ENCODE data around the gene PTPRM.

PTPRM gene

GRCh38 chr18:8212896-8213780, 646.0 kb downstream of the PTPRM start:
- Histone ChIP-seq H3K79me2 (ENCODE audit: insufficient read depth, low read length) (no peaks in the 10 kb centered on the region), H3K4me2 (ENCODE audit: low read depth, low read length, poor library complexity, severe bottlenecking) (no peak overlapping the region), H4K20me1 (ENCODE audit: low read depth, low read length) (no peaks in the 10 kb centered on the region), H2AFZ (ENCODE audit: low read depth, low read length, severe bottlenecking) (no peak overlapping the region), H3K9me2 (replicated peaks; ENCODE audit: insufficient read depth, low read length) (no peaks in the 10 kb centered on the region), H3K9me3 (ENCODE audit: insufficient read depth, low read length) (no peaks in the 10 kb centered on the region), H3K27ac (ENCODE audit: low read depth, low read length) (no peak overlapping the region), H3K9ac (ENCODE audit: low read length) (no peak overlapping the region), H3K36me3 (ENCODE audit: low read length) (no peaks in the 10 kb centered on the region), H3K27me3 (ENCODE audit: low read length) (no peaks in the 10 kb centered on the region), H3K4me3 (ENCODE audit: insufficient read depth, low read length, poor library complexity, severe bottlenecking) (no peak overlapping the region), H3F3A (ENCODE audit: insufficient read depth) (no peaks in the 10 kb centered on the region)
- no peak for TF ChIP-seq EZH2phosphoT487 (conservative IDR thresholded peaks at IDR 0.05; ENCODE audit: low read length)
- TF ChIP-seq CTCF (IDR thresholded peaks at IDR 0.05; ENCODE audit: insufficient read depth, low read length, poor library complexity, severe bottlenecking): no peak

- H3K79me2 ChIP-seq (ENCODE audit: insufficient read depth, low read length): no peaks in the 10 kb centered on the region
- TF ChIP-seq EZH2phosphoT487 (conservative IDR thresholded peaks at IDR 0.05; ENCODE audit: low read length) (no peak), CTCF (IDR thresholded peaks at IDR 0.05; ENCODE audit: insufficient read depth, low read length, poor library complexity, severe bottlenecking) (no peak)
These were observed 648.6 kb downstream of the PTPRM start for GRCh38 chr18:8215741-8216140.

GRCh38 chr18:8217051-8217564, 650.0 kb downstream of the PTPRM start:
- Histone ChIP-seq H3F3A (ENCODE audit: insufficient read depth) (no peaks in the 10 kb centered on the region), H3K4me3 (ENCODE audit: insufficient read depth, low read length, poor library complexity, severe bottlenecking) (no peak overlapping the region), H4K20me1 (ENCODE audit: low read depth, low read length) (no peaks in the 10 kb centered on the region), H2AFZ (ENCODE audit: low read depth, low read length, severe bottlenecking) (no peak overlapping the region), H3K79me2 (ENCODE audit: insufficient read depth, low read length) (no peaks in the 10 kb centered on the region), H3K9me3 (ENCODE audit: insufficient read depth, low read length) (no peaks in the 10 kb centered on the region), H3K9me2 (replicated peaks; ENCODE audit: insufficient read depth, low read length) (no peaks in the 10 kb centered on the region), H3K9ac (ENCODE audit: low read length) (no peak overlapping the region), H3K4me2 (ENCODE audit: low read depth, low read length, poor library complexity, severe bottlenecking) (no peak overlapping the region), H3K36me3 (ENCODE audit: low read length) (no peaks in the 10 kb centered on the region), H3K27ac (ENCODE audit: low read depth, low read length) (no peak overlapping the region), H3K27me3 (ENCODE audit: low read length) (no peaks in the 10 kb centered on the region)
- TF ChIP-seq EZH2phosphoT487 (conservative IDR thresholded peaks at IDR 0.05; ENCODE audit: low read length) (no peak), CTCF (IDR thresholded peaks at IDR 0.05; ENCODE audit: insufficient read depth, low read length, poor library complexity, severe bottlenecking) (no peak)

More at GRCh38 chr18:8215741-8216140, 648.6 kb downstream of the PTPRM start:
- no peaks in the 10 kb centered on the region for H3F3A ChIP-seq (ENCODE audit: insufficient read depth)
- no peaks in the 10 kb centered on the region for H3K9me2 ChIP-seq (replicated peaks; ENCODE audit: insufficient read depth, low read length)
- H2AFZ ChIP-seq (ENCODE audit: low read depth, low read length, severe bottlenecking): no peak overlapping the region
- H4K20me1 ChIP-seq (ENCODE audit: low read depth, low read length): no peaks in the 10 kb centered on the region
- H3K9ac ChIP-seq (ENCODE audit: low read length): no peak overlapping the region
- no peak overlapping the region for H3K4me3 ChIP-seq (ENCODE audit: insufficient read depth, low read length, poor library complexity, severe bottlenecking)
- H3K27me3 ChIP-seq (ENCODE audit: low read length): no peaks in the 10 kb centered on the region
- no peaks in the 10 kb centered on the region for H3K36me3 ChIP-seq (ENCODE audit: low read length)
- H3K9me3 ChIP-seq (ENCODE audit: insufficient read depth, low read length): no peaks in the 10 kb centered on the region
- H3K4me2 ChIP-seq (ENCODE audit: low read depth, low read length, poor library complexity, severe bottlenecking): no peak overlapping the region
- no peak overlapping the region for H3K27ac ChIP-seq (ENCODE audit: low read depth, low read length)

Measured in SU-DHL-6 (cell line).